DOHH2 (cell line): ENCODE data around the gene FFAR4.

Source experiments
- H3F3A ChIP-seq: fragments of 200-600 bp; sonication (generic), shearing (Covaris generic); 2 replicates; pipeline ENCODE4 v1.6.0; 2016; ENCODE audit warnings: antibody characterized with exemption, mild to moderate bottlenecking; ENCODE audit not compliant: control insufficient read depth, insufficient read depth
- H3K27ac ChIP-seq: fragments of 200-600 bp; sonication (generic); 2 replicates; pipeline ENCODE4 v1.5.1; 2014; ENCODE audit warnings: low read depth, mild to moderate bottlenecking, low read length, moderate library complexity
- H3K27me3 ChIP-seq: fragments of 200-600 bp; sonication (generic); 2 replicates; pipeline ENCODE4 v1.6.1; 2014; ENCODE audit warnings: mild to moderate bottlenecking, low read length, mixed read lengths; ENCODE audit not compliant: control insufficient read depth
- H3K36me3 ChIP-seq: fragments of 200-600 bp; sonication (generic); 2 replicates; pipeline ENCODE4 v1.6.1; 2014; ENCODE audit warnings: mild to moderate bottlenecking, low read length, moderate library complexity, mixed read lengths; ENCODE audit not compliant: control insufficient read depth
- H3K4me1 ChIP-seq: fragments of 200-600 bp; sonication (generic); 2 replicates; pipeline ENCODE4 v1.6.1; 2014; ENCODE audit warnings: mild to moderate bottlenecking, low read length, mixed read lengths; ENCODE audit not compliant: control insufficient read depth
- H3K4me2 ChIP-seq: fragments of 200-600 bp; sonication (generic); 2 replicates; pipeline ENCODE4 v1.6.0; 2014; ENCODE audit warnings: mild to moderate bottlenecking, low read length, moderate library complexity
- H3K4me3 ChIP-seq: fragments of 200-600 bp; sonication (generic); 2 replicates; pipeline ENCODE4 v1.5.1; 2014; ENCODE audit warnings: mild to moderate bottlenecking, low read length, mixed read lengths
- H3K79me2 ChIP-seq: fragments of 200-600 bp; sonication (generic); 2 replicates; pipeline ENCODE4 v1.6.1; 2014; ENCODE audit warnings: mild to moderate bottlenecking, low read length, mixed read lengths; ENCODE audit not compliant: control insufficient read depth
- H3K9me2 ChIP-seq: fragments of 200-600 bp; sonication (generic); replicated peaks from 2 replicates; pipeline ENCODE4 v1.6.1; 2014; ENCODE audit warnings: mild to moderate bottlenecking, low read length, mixed read lengths; ENCODE audit not compliant: control insufficient read depth
- H3K9me3 ChIP-seq: fragments of 200-600 bp; sonication (generic); 2 replicates; pipeline ENCODE4 v1.6.1; 2014; ENCODE audit warnings: antibody characterized with exemption, low read length, mixed read lengths; ENCODE audit not compliant: control insufficient read depth, insufficient read depth
- H4K20me1 ChIP-seq: fragments of 200-600 bp; sonication (generic); 2 replicates; pipeline ENCODE4 v1.6.0; 2014; ENCODE audit warnings: low read depth, mild to moderate bottlenecking, antibody characterized with exemption, low read length, moderate library complexity; ENCODE audit not compliant: control insufficient read depth, insufficient read depth
- CTCF ChIP-seq: fragments of 200-600 bp; sonication (generic); IDR thresholded peaks from one replicate; pipeline ENCODE4 v1.5.1; 2014; ENCODE audit warnings: antibody characterized with exemption, mild to moderate bottlenecking, low read depth, low read length; ENCODE audit not compliant: poor library complexity, severe bottlenecking
- EZH2phosphoT487 ChIP-seq: fragments of 200-600 bp; sonication (generic); IDR thresholded peaks from 2 replicates; pipeline ENCODE4 v1.6.1; 2017; ENCODE audit warnings: borderline replicate concordance, mild to moderate bottlenecking, antibody characterized with exemption, low read length, moderate library complexity, mixed read lengths

The FFAR4 gene

GRCh38 chr10:93620925-93621324, 54.5 kb downstream of the FFAR4 start:
- Histone ChIP-seq H3F3A (no peaks in the 10 kb centered on the region), H3K4me3 (no peak overlapping the region), H4K20me1 (no peaks in the 10 kb centered on the region), H3K27me3 (peaks cover 14% of the 10 kb centered on the region), H3K9me2 (no peaks in the 10 kb centered on the region), H3K27ac (no peak overlapping the region), H3K9me3 (no peaks in the 10 kb centered on the region), H3K79me2 (no peaks in the 10 kb centered on the region), H3K36me3 (no peaks in the 10 kb centered on the region; the same call in 1 of the 2 replicates), H3K4me1 (no peaks in the 10 kb centered on the region), H3K4me2 (no peak overlapping the region)
- TF ChIP-seq EZH2phosphoT487 (no peak), CTCF (no peak)

- no peaks in the 10 kb centered on the region for H3K9me2 ChIP-seq
- H3K79me2 ChIP-seq, result no peaks in the 10 kb centered on the region
- TF ChIP-seq EZH2phosphoT487 (no peak), CTCF (no peak)
- H3K27me3 ChIP-seq, result peaks cover 14% of the 10 kb centered on the region
- H3K4me1 ChIP-seq, result no peaks in the 10 kb centered on the region
- no peaks in the 10 kb centered on the region for H3F3A ChIP-seq
- no peaks in the 10 kb centered on the region for H4K20me1 ChIP-seq
- H3K9me3 ChIP-seq, result no peaks in the 10 kb centered on the region
- no peak overlapping the region for H3K27ac ChIP-seq
- no peaks in the 10 kb centered on the region; the same call in 1 of the 2 replicates for H3K36me3 ChIP-seq
- no peak overlapping the region for H3K4me3 ChIP-seq
- H3K4me2 ChIP-seq, result no peak overlapping the region
Observed at GRCh38 chr10:93622942-93623341, 56.5 kb downstream of the FFAR4 start.

GRCh38 chr10:93628858-93629257, 62.4 kb downstream of the FFAR4 start:
- Histone ChIP-seq H3F3A (no peaks in the 10 kb centered on the region), H3K9me2 (no peaks in the 10 kb centered on the region), H4K20me1 (no peaks in the 10 kb centered on the region), H3K27me3 (peaks cover 6% of the 10 kb centered on the region), H3K4me1 (no peaks in the 10 kb centered on the region), H3K4me2 (no peak overlapping the region), H3K79me2 (no peaks in the 10 kb centered on the region), H3K4me3 (no peak overlapping the region), H3K27ac (no peak overlapping the region), H3K36me3 (no peaks in the 10 kb centered on the region), H3K9me3 (no peaks in the 10 kb centered on the region)
- no peak for TF ChIP-seq EZH2phosphoT487
- TF ChIP-seq CTCF, result no peak
